Measurements from ENCODE around the gene LPIN1.

- TF ChIP-seq CTCF (conservative IDR thresholded peaks at IDR 0.05 in 1 of 2, IDR thresholded peaks at IDR 0.05 in 1 of 2; ENCODE audit: extremely low read depth in 1 of 2, insufficient read depth in 1 of 2, low read depth in 1 of 2, low read length in 2 of 2) = no peak
- no peak for TF ChIP-seq EZH2 (IDR thresholded peaks at IDR 0.05; ENCODE audit: borderline replicate concordance, low read length)
Measured at GRCh38 chr2:11807156-11808015, 61.0 kb downstream of the LPIN1 start.

Data from mammary epithelial cell (primary cell).